ENCODE results near the gene SLC26A1.

DNA sequence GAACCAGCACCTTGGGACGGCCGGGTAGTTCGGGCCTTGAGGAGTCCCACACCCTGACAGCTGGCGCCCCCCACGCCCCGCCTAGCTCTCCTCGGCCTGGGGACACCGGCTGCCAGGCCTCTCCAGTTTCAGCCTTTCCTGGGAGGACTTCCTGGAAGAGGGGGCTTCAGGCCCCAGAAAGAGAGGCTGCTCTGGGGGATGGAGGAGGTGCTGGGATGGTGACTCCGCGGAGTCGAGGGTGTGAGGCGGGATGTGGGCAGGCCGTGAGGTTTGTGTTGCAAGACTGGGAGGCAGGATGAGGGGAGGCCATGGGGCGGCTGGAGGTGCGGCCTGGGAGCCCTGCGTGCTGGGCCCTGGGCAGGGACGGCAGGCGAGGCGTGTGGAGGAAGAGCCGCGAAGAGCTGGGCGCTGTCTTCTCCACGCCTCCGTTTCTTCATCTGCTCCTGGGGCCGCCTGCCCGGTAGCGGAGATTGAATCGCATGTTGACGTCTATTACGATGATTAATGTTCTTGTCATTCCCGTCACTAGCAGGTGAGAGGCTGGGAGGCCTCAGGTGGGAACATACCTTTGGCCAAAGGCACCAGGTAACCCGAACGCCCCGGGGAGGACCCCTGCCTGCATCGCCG lies 17.3 kb upstream of the SLC26A1 start:
- peak in 2 of 3 donors; percentile 14 to 40 for TF ChIP-seq POLR2A (IDR thresholded peaks at IDR 0.05)
- TF ChIP-seq, protein P1, sequence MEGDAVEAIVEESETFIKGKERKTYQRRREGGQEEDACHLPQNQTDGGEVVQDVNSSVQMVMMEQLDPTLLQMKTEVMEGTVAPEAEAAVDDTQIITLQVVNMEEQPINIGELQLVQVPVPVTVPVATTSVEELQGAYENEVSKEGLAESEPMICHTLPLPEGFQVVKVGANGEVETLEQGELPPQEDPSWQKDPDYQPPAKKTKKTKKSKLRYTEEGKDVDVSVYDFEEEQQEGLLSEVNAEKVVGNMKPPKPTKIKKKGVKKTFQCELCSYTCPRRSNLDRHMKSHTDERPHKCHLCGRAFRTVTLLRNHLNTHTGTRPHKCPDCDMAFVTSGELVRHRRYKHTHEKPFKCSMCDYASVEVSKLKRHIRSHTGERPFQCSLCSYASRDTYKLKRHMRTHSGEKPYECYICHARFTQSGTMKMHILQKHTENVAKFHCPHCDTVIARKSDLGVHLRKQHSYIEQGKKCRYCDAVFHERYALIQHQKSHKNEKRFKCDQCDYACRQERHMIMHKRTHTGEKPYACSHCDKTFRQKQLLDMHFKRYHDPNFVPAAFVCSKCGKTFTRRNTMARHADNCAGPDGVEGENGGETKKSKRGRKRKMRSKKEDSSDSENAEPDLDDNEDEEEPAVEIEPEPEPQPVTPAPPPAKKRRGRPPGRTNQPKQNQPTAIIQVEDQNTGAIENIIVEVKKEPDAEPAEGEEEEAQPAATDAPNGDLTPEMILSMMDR (IDR thresholded peaks at IDR 0.05) = no peak

All from body of pancreas (tissue), 4 donors.